NCI-H1417 (cell line): ENCODE results near the gene ACACB.

ENCODE experiments used
- DNase-seq, 3 experiments: peaks; one replicate each; lab custom pipeline; 2025; lab: John Stamatoyannopoulos, UW

ACACB gene

DNA sequence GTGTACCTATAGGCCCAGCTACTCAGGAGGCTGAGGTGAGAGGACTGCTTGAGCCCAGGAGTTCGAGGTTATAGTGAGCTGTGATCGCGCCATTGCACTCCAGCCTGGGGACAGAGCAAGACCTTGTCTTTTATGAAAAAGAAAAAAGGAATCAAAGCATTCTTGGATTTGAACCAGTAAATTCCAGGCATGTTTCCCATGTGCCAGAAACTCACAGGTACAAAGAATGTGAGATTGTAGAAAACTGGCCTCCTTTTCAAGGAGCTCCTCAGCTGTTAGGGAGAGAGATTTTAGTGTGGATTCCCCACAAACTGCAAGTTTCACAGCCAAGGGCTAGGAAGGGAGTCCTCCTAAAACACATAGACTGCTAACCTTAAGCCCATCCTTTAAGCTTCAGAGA is 97.7 kb downstream of the ACACB start:
- DNase-seq, result no peak

DNA sequence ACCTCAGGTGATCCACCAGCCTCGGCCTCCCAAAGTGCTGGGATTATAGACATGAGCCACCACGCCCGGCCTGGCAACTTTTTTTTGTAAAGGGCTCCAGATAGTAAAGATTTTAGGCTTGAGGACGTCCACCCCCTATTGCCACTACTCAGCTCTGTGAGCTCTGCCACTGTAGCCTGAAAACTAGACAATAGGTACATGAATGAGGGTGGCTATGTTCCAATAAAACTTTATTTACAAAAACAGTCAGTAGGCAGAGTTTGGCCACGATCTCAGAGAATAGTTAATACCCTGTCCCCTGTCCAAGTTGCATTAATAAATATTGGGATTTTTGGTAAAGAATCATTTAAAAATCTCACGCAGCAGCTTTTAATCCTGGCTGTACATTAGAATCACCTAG is 102.6 kb downstream of the ACACB start:
- DNase-seq, result no peak

DNA sequence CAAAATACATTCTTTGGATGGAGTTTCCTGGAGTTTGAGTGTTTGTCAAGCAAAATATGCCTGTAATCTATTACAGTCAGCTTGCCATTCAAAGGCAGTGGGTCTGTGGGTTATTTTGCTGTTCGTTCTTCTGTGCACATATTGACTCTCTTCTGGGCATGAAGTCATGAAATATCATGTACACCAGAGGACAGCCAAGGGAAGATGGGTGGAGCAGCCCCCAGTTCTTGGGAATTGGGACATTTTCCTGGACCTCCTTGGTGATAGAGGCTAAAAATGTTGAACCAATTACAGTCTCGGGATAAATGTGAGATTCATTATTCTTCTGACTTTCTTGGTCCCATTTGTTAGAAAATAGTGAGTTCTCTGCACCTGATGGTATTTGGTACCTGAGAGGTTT is 103.6 kb downstream of the ACACB start:
- DNase-seq, result no peak

DNA sequence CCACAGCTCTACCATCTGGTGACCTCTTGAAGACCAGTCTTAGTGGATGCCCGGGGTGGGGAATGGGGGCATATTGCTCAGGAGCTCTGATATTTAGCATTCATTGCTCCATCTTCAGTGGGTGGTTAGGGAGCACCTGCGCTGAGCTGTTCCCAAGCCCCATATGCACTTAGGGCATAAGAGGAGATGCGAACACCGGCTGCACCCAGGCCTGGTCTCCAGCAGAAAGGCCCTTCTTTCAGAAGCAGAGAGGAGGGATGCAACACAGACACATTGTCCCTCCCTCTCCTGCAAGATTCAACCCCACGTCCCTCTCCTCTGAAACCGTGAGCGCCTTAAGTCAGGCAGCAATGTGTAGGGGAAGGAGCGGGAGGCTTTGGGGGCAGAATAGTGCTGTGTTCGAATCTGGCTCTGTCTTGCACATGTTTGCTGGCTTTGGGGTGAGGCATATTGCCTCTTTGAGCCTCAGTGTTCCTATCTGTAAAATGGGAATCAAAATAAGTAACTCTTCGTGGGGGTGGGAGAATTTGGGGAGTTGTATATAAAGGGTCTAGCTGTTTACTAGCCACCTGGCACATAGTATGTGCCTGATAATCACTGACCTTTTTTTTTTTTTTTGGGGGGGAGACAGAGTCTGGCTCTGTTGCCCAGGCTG is 105.0 kb downstream of the ACACB start:
- DNase-seq, result no peak

DNA sequence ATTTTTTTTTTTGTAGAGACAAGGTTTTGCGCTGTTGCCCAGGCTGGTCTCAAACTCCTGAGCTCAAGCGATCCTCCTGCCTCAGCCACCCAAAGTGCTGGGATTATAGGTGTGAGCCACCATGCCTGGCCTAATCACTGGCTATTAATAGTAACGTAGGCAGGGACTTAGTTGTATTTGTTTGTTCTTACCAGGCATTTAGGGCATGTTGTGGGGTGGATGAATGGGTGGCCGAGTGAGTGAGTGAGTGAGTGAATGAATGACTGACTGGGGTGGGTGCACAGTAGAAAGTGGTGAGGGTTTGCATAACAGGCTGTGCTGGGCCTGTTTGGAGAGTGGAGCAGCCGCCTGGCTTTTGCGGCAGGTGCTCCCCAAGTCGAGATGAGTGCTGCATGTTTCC is 105.7 kb downstream of the ACACB start:
- no peak for DNase-seq

DNA sequence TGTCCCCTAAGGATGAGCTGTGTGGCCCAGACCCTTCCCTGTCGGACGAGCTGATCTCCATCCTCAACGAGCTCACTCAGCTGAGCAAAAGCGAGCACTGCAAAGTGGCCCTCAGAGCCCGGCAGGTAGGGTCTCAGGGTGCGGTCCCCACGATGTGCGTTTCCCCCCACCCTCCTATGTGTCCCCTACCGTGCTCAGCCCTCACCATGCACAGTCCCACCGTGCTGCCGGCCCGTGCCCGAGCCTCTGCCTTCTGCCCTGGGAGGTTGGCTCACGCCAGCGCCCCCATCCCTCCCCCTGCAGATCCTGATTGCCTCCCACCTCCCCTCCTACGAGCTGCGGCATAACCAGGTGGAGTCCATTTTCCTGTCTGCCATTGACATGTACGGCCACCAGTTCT is 106.1 kb downstream of the ACACB start:
- no peak for DNase-seq

DNA sequence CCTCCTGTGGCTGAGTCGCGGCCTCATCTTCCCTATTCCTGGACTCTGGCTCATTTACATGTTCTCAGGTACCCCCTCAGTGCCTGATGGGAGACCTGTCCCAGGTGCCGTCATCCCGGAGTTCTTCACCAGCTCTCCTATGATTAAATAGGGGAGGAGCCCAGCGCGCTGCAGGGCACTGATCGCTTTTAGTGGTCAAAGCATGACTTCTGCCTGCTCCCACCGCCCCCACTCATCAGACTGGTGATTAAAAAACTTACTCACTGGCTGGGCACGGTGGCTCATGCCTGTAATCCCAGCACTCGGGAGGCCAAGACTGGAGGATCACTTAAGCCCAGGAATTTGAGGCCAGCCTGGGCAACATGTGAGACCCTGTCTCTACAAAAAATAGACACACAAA is 106.8 kb downstream of the ACACB start:
- no peak for DNase-seq

DNA sequence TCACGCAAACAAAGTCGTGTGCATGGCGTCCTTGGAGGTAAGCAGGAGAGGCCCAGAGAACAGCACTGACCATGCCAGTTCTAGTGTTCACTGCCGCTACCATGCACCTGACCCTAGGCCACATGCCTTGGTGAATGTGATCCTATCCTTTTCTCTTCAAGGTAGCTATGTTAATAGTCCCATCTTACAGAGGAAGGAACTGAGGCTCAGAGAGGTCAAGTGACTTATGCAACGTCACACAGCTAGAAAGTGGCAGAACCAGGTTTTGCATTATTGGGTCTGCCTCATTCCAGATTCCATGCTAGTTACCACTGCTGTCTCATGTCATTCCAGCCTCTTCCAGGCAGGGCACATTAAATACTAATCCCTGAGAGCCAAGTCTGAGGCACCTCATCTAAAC is 107.5 kb downstream of the ACACB start:
- DNase-seq, result no peak

DNA sequence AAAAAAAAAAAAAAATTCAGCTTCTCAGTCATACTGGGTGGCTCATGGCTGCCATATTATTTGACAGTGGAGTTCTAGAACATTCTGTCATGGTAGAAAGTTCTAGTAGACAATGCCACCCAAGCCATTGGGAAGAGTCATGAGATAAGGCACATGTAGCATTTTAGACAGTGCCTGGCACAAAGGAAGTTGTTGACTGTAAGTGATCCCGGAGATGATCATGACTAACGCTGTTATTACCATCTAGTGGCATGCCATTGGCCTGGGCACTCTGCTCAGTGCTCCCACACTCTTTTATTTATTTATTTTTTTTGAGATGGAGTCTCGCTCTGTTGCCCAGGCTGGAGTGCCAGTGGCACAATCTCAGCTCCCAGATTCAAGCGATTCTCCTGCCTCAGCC is 112.3 kb downstream of the ACACB start:
- no peak for DNase-seq

DNA sequence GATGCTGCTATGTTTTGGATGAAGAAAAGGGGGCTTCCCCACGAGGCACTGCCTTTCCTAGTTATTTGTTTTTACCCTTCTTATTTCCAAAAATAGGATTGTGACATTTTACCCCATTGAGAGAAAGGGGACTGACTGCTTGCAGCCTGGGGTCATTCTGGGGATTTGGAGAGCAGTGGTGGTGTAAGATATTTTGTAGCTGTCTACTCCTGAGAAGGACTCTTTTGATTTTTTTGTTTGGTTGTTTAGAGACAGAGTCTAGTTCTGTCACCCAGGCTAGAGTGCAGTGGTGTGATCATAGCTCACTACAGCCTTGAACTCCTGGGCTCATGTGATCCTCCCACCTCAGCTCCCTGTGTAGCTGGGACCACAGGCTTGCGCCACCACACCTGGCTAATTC is 113.8 kb downstream of the ACACB start:
- DNase-seq, result no peak

DNA sequence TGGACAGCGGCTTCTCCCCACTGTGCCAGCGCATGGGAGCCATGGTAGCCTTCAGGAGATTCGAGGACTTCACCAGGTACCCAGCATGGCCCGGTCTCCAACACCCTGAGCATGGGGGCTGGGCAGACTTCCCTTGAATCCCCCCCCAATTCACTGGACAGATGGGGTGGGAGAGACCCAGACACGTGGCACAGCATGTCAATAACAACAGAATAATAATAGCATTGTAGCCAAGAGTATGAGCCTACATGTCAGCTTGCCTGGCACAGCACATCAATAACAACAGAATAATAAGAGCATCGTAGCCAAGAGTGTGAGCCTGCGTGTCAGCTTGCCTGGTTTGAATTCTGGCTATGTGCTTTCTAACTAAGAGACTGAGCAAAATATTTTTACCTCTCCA is 116.3 kb downstream of the ACACB start:
- DNase-seq, result no peak

DNA sequence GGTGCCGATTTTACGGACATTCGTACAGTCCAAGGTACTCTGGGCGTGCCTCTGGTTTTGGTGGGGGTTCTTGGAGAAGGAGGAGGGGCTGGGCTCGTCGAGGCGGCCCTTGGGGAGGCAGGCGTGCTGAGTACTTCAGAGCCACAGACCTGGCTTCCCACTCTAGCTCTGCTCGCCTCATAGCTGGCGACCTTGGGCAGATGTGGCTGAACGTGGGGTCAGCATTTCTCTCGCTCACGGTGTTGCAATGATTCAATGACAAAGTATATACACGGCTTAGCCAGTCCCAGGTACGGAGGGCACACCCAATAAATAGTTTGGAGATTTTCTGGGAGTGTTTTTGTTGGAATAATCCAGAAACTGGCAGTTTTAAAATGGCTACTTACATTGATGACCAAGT is 117.6 kb downstream of the ACACB start:
- DNase-seq, result no peak

DNA sequence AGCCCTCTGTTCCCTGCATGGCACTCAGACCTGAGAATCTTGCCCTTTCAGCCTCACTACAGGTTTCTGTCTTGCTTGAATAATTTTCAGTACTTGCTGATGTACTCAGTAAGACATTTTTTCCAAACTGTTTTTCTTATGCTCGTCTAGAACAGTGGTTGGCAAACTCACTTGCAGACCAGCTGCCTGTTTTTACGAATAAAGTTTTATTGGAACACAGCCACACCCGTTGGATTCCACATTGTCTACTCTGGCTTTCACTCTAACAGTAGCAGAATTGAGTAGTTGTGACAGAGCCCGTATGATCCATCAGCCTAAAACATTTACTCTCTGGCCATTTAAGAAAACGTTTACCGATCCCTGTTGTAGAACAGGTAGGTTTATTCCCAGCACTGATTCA is 119.9 kb downstream of the ACACB start:
- DNase-seq, result no peak

DNA sequence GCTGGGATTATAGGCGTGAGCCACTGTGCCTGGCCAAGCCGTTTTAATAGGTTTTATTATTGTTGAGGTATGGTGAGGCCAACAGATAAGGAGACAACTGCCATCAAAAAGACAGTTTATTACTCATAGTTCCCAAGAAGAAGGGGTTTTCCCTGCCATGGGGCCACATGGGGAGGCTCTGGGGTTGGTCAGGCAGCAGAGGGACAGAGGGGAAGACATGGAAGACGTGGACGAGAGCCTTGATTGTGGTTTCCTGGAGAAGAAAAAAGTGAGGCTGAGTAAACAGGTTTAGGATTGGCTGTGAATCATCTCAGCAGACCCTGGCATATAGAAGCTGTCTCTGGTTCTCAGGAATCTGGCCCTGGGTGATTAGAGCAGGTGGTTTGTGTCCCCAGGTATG is 122.8 kb downstream of the ACACB start:
- DNase-seq, result no peak

DNA sequence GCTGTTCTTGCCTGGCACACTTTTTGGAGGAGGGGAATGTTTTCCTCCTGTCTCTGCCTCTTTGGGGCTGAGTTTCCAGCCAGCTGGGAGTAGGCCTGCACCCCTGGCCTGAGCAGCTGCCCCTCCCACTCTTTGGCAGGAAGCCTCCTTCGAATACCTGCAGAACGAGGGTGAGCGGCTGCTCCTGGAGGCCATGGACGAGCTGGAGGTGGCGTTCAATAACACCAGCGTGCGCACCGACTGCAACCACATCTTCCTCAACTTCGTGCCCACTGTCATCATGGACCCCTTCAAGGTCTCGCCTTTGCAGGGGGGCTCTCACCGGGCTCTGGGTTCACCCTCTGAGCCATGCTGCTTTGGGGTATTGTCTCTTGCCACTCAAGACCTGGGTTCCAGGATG is 123.3 kb downstream of the ACACB start:
- no peak for DNase-seq

DNA sequence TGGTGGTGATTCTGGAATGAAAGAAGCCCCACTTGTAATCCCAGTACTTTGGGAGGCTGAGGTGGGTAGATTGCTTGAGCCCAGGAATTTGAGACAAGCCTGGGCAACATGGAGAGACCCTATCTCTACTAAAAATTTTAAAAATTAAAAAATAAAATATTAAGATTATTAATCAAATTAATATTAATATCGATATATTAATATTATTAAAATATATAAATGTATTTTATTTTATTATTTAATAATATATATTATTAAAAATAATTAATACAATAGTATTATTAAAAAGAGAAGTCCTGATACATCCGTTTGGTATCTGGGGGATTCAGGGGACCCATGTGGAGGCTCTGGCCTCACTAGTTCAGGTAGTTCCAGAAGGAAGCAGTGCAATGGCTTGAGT is 124.0 kb downstream of the ACACB start:
- DNase-seq, result no peak

DNA sequence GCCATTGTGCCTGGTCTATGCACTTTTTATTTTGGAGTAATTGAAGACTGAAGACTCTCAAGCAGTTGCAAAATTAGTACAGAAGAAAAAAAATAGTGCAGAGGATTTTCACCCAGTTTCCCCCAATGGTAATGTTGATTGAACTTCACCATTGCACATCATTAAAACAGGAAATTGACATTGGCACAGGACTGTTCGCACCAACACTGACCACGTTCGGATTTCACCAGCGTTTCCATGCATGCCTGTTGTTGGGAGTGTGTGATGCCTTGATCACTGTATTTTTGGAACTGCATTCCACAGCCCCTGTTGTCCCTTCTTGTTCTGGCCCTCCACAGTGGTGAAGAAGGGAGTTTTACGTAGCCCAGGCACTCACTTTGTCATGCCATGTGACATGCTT is 125.5 kb downstream of the ACACB start:
- DNase-seq, result no peak

DNA sequence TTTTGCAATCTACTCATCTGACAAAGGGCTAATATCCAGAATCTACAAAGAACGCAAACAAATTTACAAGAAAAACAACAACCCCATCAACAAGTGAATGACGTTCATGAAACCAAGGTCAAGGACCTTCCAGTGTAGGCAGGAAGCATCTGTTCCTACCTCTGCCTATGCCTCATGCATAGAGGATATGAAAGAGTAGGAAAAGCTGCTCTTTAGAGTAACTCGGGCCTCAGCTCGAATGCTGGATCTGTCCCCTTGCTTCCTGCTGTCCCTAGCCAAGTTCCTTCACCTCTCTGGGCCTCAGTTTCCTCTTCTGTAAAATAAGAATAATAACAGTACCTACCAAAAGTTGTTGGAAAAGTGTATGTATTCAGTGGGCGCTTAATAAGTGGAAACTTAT is 127.7 kb downstream of the ACACB start:
- DNase-seq, result no peak

DNA sequence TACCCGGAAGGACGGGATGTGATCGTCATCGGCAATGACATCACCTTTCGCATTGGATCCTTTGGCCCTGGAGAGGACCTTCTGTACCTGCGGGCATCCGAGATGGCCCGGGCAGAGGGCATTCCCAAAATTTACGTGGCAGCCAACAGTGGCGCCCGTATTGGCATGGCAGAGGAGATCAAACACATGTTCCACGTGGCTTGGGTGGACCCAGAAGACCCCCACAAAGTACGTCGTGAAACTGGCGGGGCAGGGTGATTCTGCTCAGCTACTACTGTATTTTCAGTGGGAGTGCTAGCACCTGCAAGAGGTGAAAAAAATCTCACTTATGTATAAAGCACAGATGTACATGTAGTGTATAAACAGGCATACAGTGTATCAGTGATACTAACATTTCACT is 129.8 kb downstream of the ACACB start:
- no peak for DNase-seq

DNA sequence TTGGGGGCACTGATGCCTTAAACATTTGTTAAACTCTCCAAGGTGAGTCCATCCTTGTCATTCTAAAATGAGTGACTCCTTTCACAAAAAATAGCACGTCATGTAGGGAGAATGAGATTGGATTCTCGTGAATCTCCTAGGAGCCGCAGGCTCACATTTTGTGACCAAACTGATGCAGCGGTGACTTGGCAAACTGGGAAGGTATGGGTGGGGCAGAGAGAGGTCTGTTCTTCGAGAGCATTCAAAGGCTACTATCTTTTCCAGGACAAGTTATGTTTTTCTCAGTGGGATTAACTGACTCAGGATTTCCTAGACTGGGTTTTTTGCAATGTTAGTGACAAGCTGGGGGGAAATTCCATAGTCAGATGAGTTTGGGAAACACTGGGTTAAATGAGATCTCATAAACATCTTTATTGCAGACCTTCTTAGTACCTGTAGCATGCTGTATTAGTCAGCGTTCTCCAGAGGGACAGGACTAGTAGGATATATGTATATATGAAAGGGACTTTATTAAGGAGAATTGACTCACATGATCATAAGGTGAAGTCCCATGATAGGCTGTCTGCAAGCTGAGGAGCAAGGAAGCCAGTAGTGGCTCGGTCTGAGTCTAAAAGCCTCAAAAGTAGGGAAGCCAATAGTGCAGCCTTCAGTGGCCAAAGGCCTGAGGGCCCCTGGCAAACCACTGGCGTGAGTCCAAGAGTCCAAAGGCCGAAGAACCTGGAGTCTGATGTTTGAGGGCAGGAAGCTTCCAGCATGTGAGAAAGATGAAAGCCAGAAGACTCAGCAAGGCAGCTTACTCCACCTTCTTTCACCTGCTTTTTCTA is 131.7 kb downstream of the ACACB start:
- DNase-seq, result peak in 1 of 3 experiments; percentile 12

DNA sequence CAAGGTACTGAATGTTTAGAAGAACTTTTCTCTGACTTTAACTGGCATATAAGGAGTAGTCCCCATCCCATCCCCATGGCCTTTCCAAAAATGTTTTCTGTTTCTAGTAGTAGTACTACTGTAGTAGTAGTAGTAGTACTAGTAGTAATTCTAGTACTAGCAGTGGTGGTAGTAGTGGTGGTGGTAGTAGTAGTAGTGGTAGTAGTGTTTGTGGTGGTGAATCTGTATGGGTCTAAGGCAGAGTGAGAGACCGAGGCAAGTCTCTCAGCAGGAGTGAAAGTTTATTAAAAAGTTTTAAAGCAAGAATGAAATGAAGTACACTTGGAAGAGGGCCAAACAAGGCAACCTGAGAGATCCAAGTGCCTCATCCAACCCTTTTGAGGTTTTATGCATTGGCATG is 134.1 kb downstream of the ACACB start:
- DNase-seq, result peak in 1 of 3 experiments; percentile 10

DNA sequence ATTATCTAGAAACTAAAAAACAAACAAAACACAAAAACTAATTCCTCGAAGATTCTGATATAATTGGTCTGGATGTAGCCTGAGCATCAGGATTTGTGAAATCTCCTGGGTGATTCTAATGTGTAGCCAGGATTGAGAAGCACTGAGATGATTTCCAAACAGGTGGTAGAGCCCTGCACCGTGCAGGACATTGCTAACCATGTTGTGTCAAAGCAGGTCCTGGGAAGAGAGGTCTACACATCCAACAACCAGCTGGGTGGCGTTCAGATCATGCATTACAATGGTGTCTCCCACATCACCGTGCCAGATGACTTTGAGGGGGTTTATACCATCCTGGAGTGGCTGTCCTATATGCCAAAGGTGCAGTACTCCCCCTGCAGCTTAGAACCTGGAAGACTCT is 136.4 kb downstream of the ACACB start:
- DNase-seq, result no peak

DNA sequence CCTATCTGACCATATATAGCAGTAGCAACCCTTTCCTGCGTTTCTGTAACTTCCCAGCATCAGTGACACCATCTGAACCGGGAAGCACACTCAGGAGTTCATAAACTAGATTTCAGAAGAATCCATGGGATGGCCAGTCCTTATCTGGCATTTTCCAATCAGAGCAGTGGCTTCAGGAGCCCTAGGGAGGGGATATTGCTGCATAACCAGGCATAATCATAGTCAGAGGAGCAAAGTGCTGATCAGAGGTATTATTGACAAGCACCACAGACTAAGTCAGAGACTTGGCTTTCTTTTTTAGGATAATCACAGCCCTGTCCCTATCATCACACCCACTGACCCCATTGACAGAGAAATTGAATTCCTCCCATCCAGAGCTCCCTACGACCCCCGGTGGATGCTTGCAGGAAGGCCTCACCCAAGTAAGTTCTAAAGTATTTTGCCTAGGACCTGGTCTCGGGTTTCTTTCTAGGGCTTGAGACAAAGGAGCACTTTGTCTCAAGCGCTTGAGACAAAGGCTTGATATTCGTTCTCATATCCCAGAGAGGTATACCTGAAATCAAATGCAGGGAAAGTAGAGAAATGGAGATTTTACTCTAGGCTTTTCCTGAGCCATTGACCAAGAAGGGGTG is 137.6 kb downstream of the ACACB start:
- DNase-seq, result no peak
